Hematopoietic multipotent progenitor cell treated with erythropoietin and hydrocortisone succinate and interleukin-3 and kit ligand, for 6 days (in vitro differentiated cells): ENCODE data around the gene MT1F.

ENCODE experiments used
- DNase-seq: peaks from one replicate; pipeline ENCODE4 v3.0.0-alpha.2; 2015

Gene MT1F

GRCh38 chr16:56701534-56701933, 43.8 kb downstream of the MT1F start:
- no peak for DNase-seq

- no peak for DNase-seq
Measured at GRCh38 chr16:56702836-56703235, 45.1 kb downstream of the MT1F start.
